ENCODE data around the gene GPR149. TPM values are rescaled to one million over a fixed set of nuclear protein-coding genes. Genes with fewer than 3 reads are reported as not detected.

Gene GPR149
- 3.8 TPM for total RNA-seq

GRCh38 chr3:154430014-154430413, at the start of gene GPR149:
Gene GPR149, minus strand, starts transcription at chr3:154430190. Its CDS starts 575 bp downstream, at chr3:154429615.

GRCh38 chr3:154323891-154324738, 105.9 kb downstream of the GPR149 start, which contains the start of gene DHX36:
Gene DHX36, minus strand, starts transcription at chr3:154324487. Its CDS starts 71 bp downstream, at chr3:154324416.

Other genes starting within 250 kb of the GPR149 start
- 141 TPM for gene DHX36, start 105.7 kb downstream of the GPR149 start, total RNA-seq